HG03066 (cell line): ENCODE results near the gene TESK2.
A peak's percentile ranks its signal among the peaks of the same experiment; 100 is the strongest.
"Not testable (repeated sequence)": the region's sequence is repeated elsewhere in the genome, so short reads cannot be mapped to it uniquely, and the experiment has no call there.

Experiments
- ATAC-seq: cut with Tn5 transposase; IDR thresholded peaks from one replicate; pipeline ENCODE4 v1.9.1; 2021; ENCODE audit warnings: low read depth; ENCODE audit not compliant: unreplicated experiment

The TESK2 gene

GRCh38 chr1:45490626-45491486 is at the start of gene TESK2:
TSS of gene TESK2 (minus strand) at chr1:45491163. CDS start at chr1:45457785, 33,378 bp downstream.
- ATAC-seq: peak; percentile 86

- no peak for ATAC-seq
Measured at GRCh38 chr1:45536886-45537285, 45.9 kb upstream of the TESK2 start.

- ATAC-seq: no peak
Measured at GRCh38 chr1:45535988-45536766, 45.2 kb upstream of the TESK2 start.

- no peak for ATAC-seq
Measured at GRCh38 chr1:45531873-45532272, 40.9 kb upstream of the TESK2 start.

GRCh38 chr1:45530632-45531135 is 39.7 kb upstream of the TESK2 start:
- ATAC-seq: no peak

GRCh38 chr1:45526135-45526644 is 35.2 kb upstream of the TESK2 start:
- no peak for ATAC-seq

- ATAC-seq: not testable (repeated sequence)
Measured at GRCh38 chr1:45523975-45524374, 33.0 kb upstream of the TESK2 start.

GRCh38 chr1:45523516-45523915 is 32.6 kb upstream of the TESK2 start:
- not testable (repeated sequence) for ATAC-seq

GRCh38 chr1:45522324-45523104 is 31.6 kb upstream of the TESK2 start:
- no peak for ATAC-seq

GRCh38 chr1:45521413-45522323 is 30.7 kb upstream of the TESK2 start, which contains the start of gene PRDX1:
TSS of gene PRDX1 (minus strand) at chr1:45521884. CDS start at chr1:45519043, 2,841 bp downstream.
- peak; percentile 81 for ATAC-seq

- not testable (repeated sequence) for ATAC-seq
Measured at GRCh38 chr1:45519774-45520173, 28.8 kb upstream of the TESK2 start.

GRCh38 chr1:45518910-45519309 is 27.9 kb upstream of the TESK2 start:
- no peak for ATAC-seq

GRCh38 chr1:45518366-45518765 is 27.4 kb upstream of the TESK2 start:
- not testable (repeated sequence) for ATAC-seq

- no peak for ATAC-seq
Measured at GRCh38 chr1:45516465-45516864, 25.5 kb upstream of the TESK2 start.

- no peak for ATAC-seq
Measured at GRCh38 chr1:45516036-45516435, 25.1 kb upstream of the TESK2 start.

- not testable (repeated sequence) for ATAC-seq
Measured at GRCh38 chr1:45513532-45514260, 22.7 kb upstream of the TESK2 start.

- ATAC-seq: no peak
Measured at GRCh38 chr1:45512641-45513054, 21.7 kb upstream of the TESK2 start.

GRCh38 chr1:45510972-45511527 is 20.1 kb upstream of the TESK2 start:
- ATAC-seq: no peak
